CD4-positive, alpha-beta T cell (primary cell): ENCODE measurements around the gene CST11. TPM values are rescaled to one million over a fixed set of nuclear protein-coding genes. Genes with fewer than 3 reads are reported as not detected.
"Not testable (repeated sequence)": the region's sequence is repeated elsewhere in the genome, so short reads cannot be mapped to it uniquely, and the experiment has no call there.

Experiments used
- ATAC-seq: fragments of 200-7000 bp; cut with Tn5 transposase; one replicate; pipeline ENCODE4 v1.10.0; 2022; ENCODE audit warnings: mild to moderate bottlenecking; ENCODE audit not compliant: poor library complexity
- CTCF ChIA-PET: fragments of 350-600 bp; sonication (Branson Sonifier 250); formaldehyde crosslinking; loops from one replicate; lab custom pipeline; 2021; ENCODE audit warnings: antibody characterized with exemption, inconsistent platforms; lab: Charles Lee
- POLR2A ChIA-PET: fragments of 350-600 bp; sonication (Branson Sonifier 250); formaldehyde crosslinking; loops from one replicate; lab custom pipeline; 2021; ENCODE audit warnings: antibody characterized with exemption, inconsistent platforms; lab: Charles Lee
- DNase-seq, 14 experiments: peaks; one replicate each; pipeline ENCODE4 v3.0.0-alpha.2; 2013 to 2020; ENCODE audit warnings: mixed read lengths in 2 of 14
- H3K27ac ChIP-seq, 2 donors: one replicate each; pipeline versions ENCODE4 v1.5.1 to v1.7.0; 2013; ENCODE audit warnings: low read length in 2 of 2, low read depth in 1 of 2, mild to moderate bottlenecking in 1 of 2
- H3K27me3 ChIP-seq, 2 experiments: 1 replicate in 1 of 2; 2 replicates in 1 of 2; pipeline versions ENCODE4 v1.6.1 to v1.7.0; 2013; ENCODE audit warnings: low read length in 2 of 2, control low read depth in 1 of 2, mild to moderate bottlenecking in 1 of 2, moderate library complexity in 1 of 2; ENCODE audit not compliant: insufficient read depth in 2 of 2, control insufficient read depth in 1 of 2
- H3K36me3 ChIP-seq: one replicate; pipeline ENCODE4 v1.6.1; 2013; ENCODE audit warnings: low read length, control low read depth; ENCODE audit not compliant: insufficient read depth
- H3K4me1 ChIP-seq: one replicate; pipeline ENCODE4 v1.6.1; 2013; ENCODE audit warnings: low read length, control low read depth; ENCODE audit not compliant: insufficient read depth
- H3K4me3 ChIP-seq: one replicate; pipeline ENCODE4 v1.5.1; 2013; ENCODE audit warnings: mild to moderate bottlenecking, low read length, moderate library complexity
- H3K9me3 ChIP-seq, 2 experiments: 1 replicate in 1 of 2; 2 replicates in 1 of 2; pipeline versions ENCODE4 v1.6.1 to v1.7.0; 2013; ENCODE audit warnings: low read length in 2 of 2, mild to moderate bottlenecking in 2 of 2, control low read depth in 1 of 2, moderate library complexity in 1 of 2; ENCODE audit not compliant: control insufficient read depth in 1 of 2, insufficient read depth in 1 of 2
- H3K27ac Mint-ChIP-seq: one replicate; pipeline ENCODE4 v1.8.0; 2020; ENCODE audit warnings: mixed read lengths
- H3K27me3 Mint-ChIP-seq: one replicate; pipeline ENCODE4 v1.8.0; 2021; ENCODE audit warnings: mixed read lengths
- H3K36me3 Mint-ChIP-seq: one replicate; pipeline ENCODE4 v1.8.0; 2021; ENCODE audit warnings: low read depth, mixed read lengths
- H3K4me1 Mint-ChIP-seq: one replicate; pipeline ENCODE4 v1.8.0; 2021; ENCODE audit warnings: low read depth, mixed read lengths
- H3K4me3 Mint-ChIP-seq: one replicate; pipeline ENCODE4 v1.8.0; 2020; ENCODE audit warnings: mild to moderate bottlenecking, mixed read lengths
- H3K9me3 Mint-ChIP-seq: one replicate; pipeline ENCODE4 v1.8.0; 2020; ENCODE audit warnings: mixed read lengths
- intact Hi-C, 2 experiments: fragments of 100-400 bp; cut with DNase I in 1 of 2; cut with micrococcal nuclease in 1 of 2; formaldehyde crosslinking; loops; one replicate each; pipeline versions ENCODE4 v1.15.1 to v1.9.0; 2023 to 2025; cut with DNase I, micrococcal nuclease
- total RNA-seq, 174 experiments: library from RNA in 2 of 174; stranded (reverse) in 2 of 174; gene quantifications; one replicate each; pipeline ENCODE4 v1.2.3 and lab custom pipeline; 2021 to 2026
- TF ChIP-seq, protein P1 (sequence below): fragments of 200-600 bp; IDR thresholded peaks from one replicate; pipeline ENCODE4 v1.8.0; 2022; ENCODE audit warnings: antibody characterized with exemption, mild to moderate bottlenecking

Gene CST11
- total RNA-seq, 2 experiments from 2014 or later = not detected

DNA sequence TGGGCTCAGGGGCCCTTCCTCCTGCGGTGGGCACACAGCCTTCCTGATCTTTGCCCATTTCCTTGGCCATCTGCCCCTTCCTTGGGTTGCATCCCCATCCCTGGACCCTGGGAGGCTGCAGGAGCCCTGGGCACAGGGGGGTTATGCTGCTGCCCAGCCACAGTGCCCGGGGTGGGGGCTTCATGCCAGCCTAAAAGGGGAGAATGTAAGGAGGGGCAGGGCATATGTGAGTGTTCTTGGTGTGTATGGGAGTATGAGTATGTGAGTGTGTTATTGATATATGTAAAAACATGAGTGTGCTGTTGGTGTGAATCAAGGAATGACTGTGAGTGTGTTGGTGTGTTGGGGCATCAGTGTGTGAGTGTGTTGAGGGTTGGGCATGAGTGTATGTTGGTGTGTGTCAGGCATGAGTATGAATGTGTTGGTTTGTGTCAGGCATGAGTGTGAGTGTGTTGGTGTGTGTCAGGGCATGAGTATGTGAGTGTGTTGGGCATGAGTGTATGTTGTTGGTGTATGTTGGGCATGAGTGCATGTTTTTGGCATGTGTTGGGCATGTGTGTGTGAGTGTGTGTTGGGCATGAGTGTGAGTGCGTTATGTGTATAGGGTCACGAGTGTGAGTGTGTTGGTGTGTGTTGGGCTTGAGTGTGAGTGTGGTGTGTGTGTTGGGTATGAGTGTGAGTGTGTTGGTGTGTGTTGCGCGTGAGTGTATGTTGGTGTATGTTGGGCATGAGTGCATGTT, 23.5 kb upstream of the CST11 start:
- Histone ChIP-seq H3K9me3 (peaks cover 0 to 5% of the 10 kb centered on the region in 2 experiments), H3K4me3 (no peak overlapping the region), H3K4me1 (no peaks in the 10 kb centered on the region), H3K27ac (no peak overlapping the region), H3K36me3 (no peaks in the 10 kb centered on the region), H3K27me3 (no peaks in the 10 kb centered on the region)
- H3K27ac Mint-ChIP-seq = no peak overlapping the region
- no peaks in the 10 kb centered on the region for H3K9me3 Mint-ChIP-seq
- no peaks in the 10 kb centered on the region for H3K4me1 Mint-ChIP-seq
- intact Hi-C loops = no loop called here
- DNase-seq (no peak), ATAC-seq (no peak)
- H3K27me3 Mint-ChIP-seq = peaks cover 3% of the 10 kb centered on the region
- H3K4me3 Mint-ChIP-seq = no peak overlapping the region
- H3K36me3 Mint-ChIP-seq = no peaks in the 10 kb centered on the region
- ChIA-PET POLR2A (no interaction called here), CTCF (no interaction called here)
- TF ChIP-seq, protein P1, sequence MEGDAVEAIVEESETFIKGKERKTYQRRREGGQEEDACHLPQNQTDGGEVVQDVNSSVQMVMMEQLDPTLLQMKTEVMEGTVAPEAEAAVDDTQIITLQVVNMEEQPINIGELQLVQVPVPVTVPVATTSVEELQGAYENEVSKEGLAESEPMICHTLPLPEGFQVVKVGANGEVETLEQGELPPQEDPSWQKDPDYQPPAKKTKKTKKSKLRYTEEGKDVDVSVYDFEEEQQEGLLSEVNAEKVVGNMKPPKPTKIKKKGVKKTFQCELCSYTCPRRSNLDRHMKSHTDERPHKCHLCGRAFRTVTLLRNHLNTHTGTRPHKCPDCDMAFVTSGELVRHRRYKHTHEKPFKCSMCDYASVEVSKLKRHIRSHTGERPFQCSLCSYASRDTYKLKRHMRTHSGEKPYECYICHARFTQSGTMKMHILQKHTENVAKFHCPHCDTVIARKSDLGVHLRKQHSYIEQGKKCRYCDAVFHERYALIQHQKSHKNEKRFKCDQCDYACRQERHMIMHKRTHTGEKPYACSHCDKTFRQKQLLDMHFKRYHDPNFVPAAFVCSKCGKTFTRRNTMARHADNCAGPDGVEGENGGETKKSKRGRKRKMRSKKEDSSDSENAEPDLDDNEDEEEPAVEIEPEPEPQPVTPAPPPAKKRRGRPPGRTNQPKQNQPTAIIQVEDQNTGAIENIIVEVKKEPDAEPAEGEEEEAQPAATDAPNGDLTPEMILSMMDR = no peak

DNA sequence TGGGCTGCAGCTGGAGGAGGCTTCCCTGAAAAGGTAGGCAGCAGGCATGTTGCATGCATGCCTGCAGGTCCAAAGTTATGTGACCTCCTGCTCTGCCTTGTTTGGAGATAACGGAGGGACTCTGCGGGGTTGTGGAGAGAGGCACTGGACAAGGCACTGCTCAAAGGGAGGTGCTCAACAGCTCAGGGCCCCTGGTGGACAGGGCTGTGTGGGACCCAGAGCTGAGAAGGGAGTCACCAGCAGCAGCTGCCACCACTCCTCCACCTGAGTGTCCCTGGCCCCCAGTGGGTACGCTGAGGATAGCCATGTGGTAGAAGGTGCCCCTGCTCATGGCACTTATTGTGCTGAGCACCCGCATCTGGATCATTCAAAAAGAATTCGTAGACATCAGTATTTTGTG, 22.7 kb upstream of the CST11 start:
- ATAC-seq (no peak), DNase-seq (no peak)
- CTCF ChIA-PET = no interaction called here
- H3K27me3 Mint-ChIP-seq = peaks cover 8% of the 10 kb centered on the region
- no peak overlapping the region for H3K27ac ChIP-seq
- H3K9me3 Mint-ChIP-seq = no peaks in the 10 kb centered on the region
- no peaks in the 10 kb centered on the region for H3K27me3 ChIP-seq
- H3K36me3 ChIP-seq = no peaks in the 10 kb centered on the region
- peaks cover 0 to 5% of the 10 kb centered on the region in 2 experiments for H3K9me3 ChIP-seq
- TF ChIP-seq, protein P1 = no peak
- no peaks in the 10 kb centered on the region for H3K4me1 Mint-ChIP-seq
- no peaks in the 10 kb centered on the region for H3K36me3 Mint-ChIP-seq
- POLR2A ChIA-PET = no interaction called here
- intact Hi-C loops = no loop called here
- no peak overlapping the region for H3K4me3 Mint-ChIP-seq
- H3K27ac Mint-ChIP-seq = no peak overlapping the region
- no peak overlapping the region for H3K4me3 ChIP-seq
- H3K4me1 ChIP-seq = no peaks in the 10 kb centered on the region

DNA sequence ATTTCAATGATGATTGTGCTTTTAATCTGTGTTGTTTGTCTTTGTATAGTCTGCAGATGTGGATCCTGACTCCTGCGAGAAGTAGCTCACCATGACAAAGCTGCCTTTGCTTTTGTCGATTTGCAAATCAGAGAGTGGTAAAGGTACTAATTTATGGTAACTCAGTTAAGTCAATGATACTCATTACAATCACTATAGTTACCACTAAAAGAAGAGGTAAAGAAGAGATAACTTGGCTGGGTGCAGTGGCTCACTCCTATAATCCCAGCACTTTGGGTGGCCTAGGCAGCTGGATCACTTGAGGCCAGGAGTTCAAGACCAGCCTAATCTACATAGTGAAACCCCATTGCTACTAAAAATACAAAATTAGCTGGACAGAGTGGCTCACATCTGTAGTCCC, 20.6 kb upstream of the CST11 start:
- H3K4me3 ChIP-seq, H3K27ac ChIP-seq, CTCF ChIA-PET, H3K9me3 Mint-ChIP-seq, H3K36me3 Mint-ChIP-seq, H3K4me3 Mint-ChIP-seq, DNase-seq, H3K4me1 Mint-ChIP-seq, H3K4me1 ChIP-seq, POLR2A ChIA-PET, ATAC-seq, H3K27ac Mint-ChIP-seq, H3K9me3 ChIP-seq, H3K27me3 Mint-ChIP-seq, intact Hi-C loops, H3K36me3 ChIP-seq, H3K27me3 ChIP-seq: not testable (repeated sequence)

DNA sequence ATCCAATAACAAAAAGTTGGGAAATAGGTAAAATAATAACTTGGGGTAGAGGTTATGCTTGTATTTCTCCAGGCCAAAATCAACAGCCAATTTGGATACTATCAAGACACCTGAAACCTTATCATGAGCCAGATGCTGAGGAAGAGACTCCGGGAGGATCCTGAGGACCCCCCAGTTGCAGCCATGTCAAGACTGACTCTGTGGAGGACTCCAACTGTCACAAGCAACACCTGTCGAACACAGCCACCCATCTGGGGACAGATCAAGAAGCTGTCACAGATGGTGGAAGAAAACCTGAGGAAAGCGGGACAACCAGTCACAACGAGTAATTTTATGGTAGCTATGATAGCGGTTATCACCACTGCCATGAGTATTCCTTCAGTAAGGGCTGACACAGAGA, 19.6 kb upstream of the CST11 start:
- H3K27ac Mint-ChIP-seq, H3K36me3 ChIP-seq, H3K36me3 Mint-ChIP-seq, H3K9me3 Mint-ChIP-seq, POLR2A ChIA-PET, H3K27me3 Mint-ChIP-seq, CTCF ChIA-PET, H3K27me3 ChIP-seq, H3K4me1 Mint-ChIP-seq, DNase-seq, H3K4me3 Mint-ChIP-seq, intact Hi-C loops, H3K4me3 ChIP-seq, H3K27ac ChIP-seq, H3K4me1 ChIP-seq, H3K9me3 ChIP-seq, ATAC-seq: not testable (repeated sequence)

DNA sequence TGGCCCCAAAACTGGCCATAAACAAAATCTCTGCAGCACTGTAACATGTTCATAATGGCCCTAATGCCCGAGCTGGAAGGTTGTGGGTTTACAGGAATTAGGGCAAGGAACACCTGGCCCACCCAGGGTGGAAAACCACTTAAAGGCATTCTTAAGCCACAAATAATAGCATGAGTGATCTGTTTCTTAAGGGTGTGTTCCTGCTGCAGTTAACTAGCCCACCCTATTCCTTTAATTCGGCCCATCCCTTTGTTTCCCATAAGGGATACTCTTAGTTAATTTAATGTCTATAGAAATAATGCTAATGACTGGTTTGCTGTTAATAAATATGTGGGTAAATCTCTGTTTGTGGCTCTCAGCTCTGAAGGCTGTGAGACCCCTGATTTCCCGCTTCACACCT, 14.3 kb upstream of the CST11 start:
- H3K27me3 Mint-ChIP-seq = peaks cover 20% of the 10 kb centered on the region
- POLR2A ChIA-PET, ATAC-seq, H3K36me3 Mint-ChIP-seq, H3K4me1 Mint-ChIP-seq, CTCF ChIA-PET, H3K4me3 Mint-ChIP-seq, DNase-seq, H3K4me3 ChIP-seq, H3K27ac ChIP-seq, H3K27ac Mint-ChIP-seq, H3K36me3 ChIP-seq, H3K4me1 ChIP-seq, intact Hi-C loops, H3K27me3 ChIP-seq: not testable (repeated sequence)
- peaks cover 14% of the 10 kb centered on the region for H3K9me3 Mint-ChIP-seq
- peaks cover 8 to 19% of the 10 kb centered on the region in 2 experiments for H3K9me3 ChIP-seq
